ENCODE data around the gene SLC3A2. TPM values are rescaled to one million over a fixed set of nuclear protein-coding genes. Genes with fewer than 3 reads are reported as not detected.

The SLC3A2 gene
- total RNA-seq, 1 experiment from 2014 or later, result 290 TPM

GRCh38 chr11:62883673-62884072, 3.0 kb downstream of the SLC3A2 start:
- H2AFZ ChIP-seq (ENCODE audit: low read length), result no peak overlapping the region
- H3K4me1 Mint-ChIP-seq, result peaks cover 44 to 54% of the 10 kb centered on the region in 2 experiments
- H3K27ac ChIP-seq (ENCODE audit: insufficient read length, low read depth, low read length), result no peak overlapping the region
- no peak for DNase-seq
- no peak overlapping the region for H3K56ac ChIP-seq (ENCODE audit: insufficient read length, low read depth, low read length)
- no peak overlapping the region for H2AK5ac ChIP-seq (ENCODE audit: insufficient read length, low read length)
- WGBS (ENCODE audit: extremely low coverage, insufficient read length, low lambda C conversion rate), result no CpG with 5 or more reads among the region's 3 CpGs
- peaks cover 74 to 89% (median 87%) of the 10 kb centered on the region in 3 experiments for H3K36me3 Mint-ChIP-seq (ENCODE audit: insufficient read depth in 1 of 3, low read depth in 3 of 3)
- H3K4ac ChIP-seq (ENCODE audit: low read depth, low read length), result no peak overlapping the region
- H3T11ph ChIP-seq (ENCODE audit: low read length), result no peak overlapping the region
- no peak overlapping the region for H2BK15ac ChIP-seq (ENCODE audit: low read depth, low read length)
- H3K79me1 ChIP-seq (ENCODE audit: insufficient read depth, low read depth, low read length, poor library complexity, severe bottlenecking), result no peaks in the 10 kb centered on the region
- H3K27me3 ChIP-seq (ENCODE audit: insufficient read depth, low read length), result no peaks in the 10 kb centered on the region; the same call in 1 of the 2 replicates
- H3K23ac ChIP-seq (ENCODE audit: insufficient read length, low read depth, low read length), result no peak overlapping the region
- peaks cover 15% of the 10 kb centered on the region for H3K23me2 ChIP-seq (ENCODE audit: insufficient read length, low read depth, low read length, poor library complexity, severe bottlenecking)
- peak overlapping the region; percentile 78 to 100 (median 83); a peak in 5 of 7 replicates for H3K27ac Mint-ChIP-seq
- H4K91ac ChIP-seq (ENCODE audit: insufficient read length, low read depth, low read length), result no peak overlapping the region
- H4K20me1 ChIP-seq (ENCODE audit: control insufficient read depth, insufficient read depth, insufficient read length), result no peaks in the 10 kb centered on the region
- H3K4me2 ChIP-seq (ENCODE audit: insufficient read depth, insufficient read length, low read length), result no peak overlapping the region
- H3K9me3 Mint-ChIP-seq, result peaks cover 2 to 3% of the 10 kb centered on the region in 2 experiments; a peak in 3 of 5 replicates
- no peak overlapping the region for H2BK120ac ChIP-seq (ENCODE audit: low read depth, low read length, poor library complexity, severe bottlenecking)
- H3K4me1 ChIP-seq (ENCODE audit: insufficient read depth, low read length), result no peaks in the 10 kb centered on the region; the same call in 1 of the 2 replicates
- H2BK5ac ChIP-seq (ENCODE audit: insufficient read length, low read length), result no peak overlapping the region
- H4K8ac ChIP-seq (replicated peaks; ENCODE audit: insufficient read length, low read depth, low read length), result no peak overlapping the region
- no peak for TF ChIP-seq CTCF (conservative IDR thresholded peaks at IDR 0.05)
- peaks cover 5% of the 10 kb centered on the region for H3K27me3 Mint-ChIP-seq (ENCODE audit: low read depth)
- no peaks in the 10 kb centered on the region for H3K9me3 ChIP-seq (ENCODE audit: control insufficient read depth, low read depth, low read length)
- H3K18ac ChIP-seq (ENCODE audit: insufficient read length, low read depth, low read length), result no peak overlapping the region
- peaks cover 4% of the 10 kb centered on the region; the same call in 1 of the 2 replicates for H3K79me2 ChIP-seq (ENCODE audit: insufficient read depth, low read length)
- H2BK20ac ChIP-seq (ENCODE audit: low read depth, low read length, poor library complexity, severe bottlenecking), result no peak overlapping the region
- H3K9ac ChIP-seq (ENCODE audit: extremely low read depth, insufficient read length, low read length), result peak overlapping the region; percentile 5
- no peak overlapping the region for H2BK12ac ChIP-seq (ENCODE audit: insufficient read length, low read depth, low read length)
- H4K5ac ChIP-seq (ENCODE audit: insufficient read length, low read depth, low read length), result no peak overlapping the region
- no peak overlapping the region for H3K14ac ChIP-seq (ENCODE audit: insufficient read depth, low read length)
- H3K4me3 Mint-ChIP-seq, result peak overlapping the region; percentile 99 to 100; a peak in 4 of 5 replicates

Data from H9 (cell line).